ENCODE results near the gene PLCB4. TPM values are rescaled to one million over a fixed set of nuclear protein-coding genes. Genes with fewer than 3 reads are reported as not detected.

Gene PLCB4
- total RNA-seq, 1 experiment from 2014 or later, result 10.1 TPM

DNA sequence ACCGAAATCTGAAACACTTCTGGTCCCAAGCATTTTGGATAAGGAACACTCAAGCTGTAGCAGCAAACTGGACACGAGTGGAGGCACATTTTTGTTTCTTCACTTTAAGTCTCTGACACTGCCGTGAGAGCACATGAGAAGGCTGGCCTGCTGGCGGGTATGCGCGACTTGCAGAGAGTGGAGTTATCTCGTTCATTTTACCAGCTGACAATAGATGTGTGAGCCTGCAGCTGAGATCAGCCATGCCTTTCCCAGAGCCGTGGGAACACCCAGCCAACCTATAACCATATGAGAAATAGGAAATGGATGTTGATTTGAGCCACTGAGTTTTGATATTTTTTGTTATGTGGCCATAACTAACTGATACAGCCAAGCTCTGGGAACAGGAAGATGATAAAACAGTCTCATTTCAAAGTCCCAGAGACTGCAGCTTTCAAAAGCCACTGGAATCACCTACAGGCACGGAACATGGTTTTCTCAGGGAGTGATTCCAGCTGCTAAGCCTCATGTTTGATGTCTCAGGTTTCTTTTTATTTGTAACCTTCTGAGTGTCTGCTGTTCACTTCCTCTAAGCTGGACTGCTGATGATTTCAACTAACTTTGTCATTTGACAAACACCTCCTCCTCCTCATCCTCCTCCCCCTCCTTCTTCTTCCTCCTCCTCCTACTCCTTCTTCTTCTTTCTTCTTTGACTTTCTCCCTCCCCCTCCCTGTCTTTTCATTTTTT is 416.9 kb downstream of the PLCB4 start:
- WGBS (ENCODE audit: extremely low coverage, insufficient read length, low lambda C conversion rate), result no CpG with 5 or more reads among the region's 9 CpGs
- Histone ChIP-seq H3K14ac (ENCODE audit: insufficient read depth, low read length) (no peak overlapping the region), H4K91ac (ENCODE audit: insufficient read length, low read depth, low read length) (no peak overlapping the region), H2AFZ (ENCODE audit: low read length) (no peak overlapping the region), H3K4ac (ENCODE audit: low read depth, low read length) (no peak overlapping the region), H3K23me2 (ENCODE audit: insufficient read length, low read depth, low read length, poor library complexity, severe bottlenecking) (no peaks in the 10 kb centered on the region), H3K56ac (ENCODE audit: insufficient read length, low read depth, low read length) (no peak overlapping the region), H3K4me2 (ENCODE audit: insufficient read depth, insufficient read length, low read length) (no peak overlapping the region), H2BK5ac (ENCODE audit: insufficient read length, low read length) (no peak overlapping the region), H2BK15ac (ENCODE audit: low read depth, low read length) (no peak overlapping the region), H3K23ac (ENCODE audit: insufficient read length, low read depth, low read length) (no peak overlapping the region), H2BK12ac (ENCODE audit: insufficient read length, low read depth, low read length) (no peak overlapping the region), H3K9me3 (ENCODE audit: control insufficient read depth, low read depth, low read length) (no peaks in the 10 kb centered on the region), H4K5ac (ENCODE audit: insufficient read length, low read depth, low read length) (no peak overlapping the region), H3K79me1 (ENCODE audit: insufficient read depth, low read depth, low read length, poor library complexity, severe bottlenecking) (no peaks in the 10 kb centered on the region), H2BK120ac (ENCODE audit: low read depth, low read length, poor library complexity, severe bottlenecking) (no peak overlapping the region), H4K20me1 (ENCODE audit: control insufficient read depth, insufficient read depth, insufficient read length) (no peaks in the 10 kb centered on the region), H2AK5ac (ENCODE audit: insufficient read length, low read length) (no peak overlapping the region), H3K18ac (ENCODE audit: insufficient read length, low read depth, low read length) (no peak overlapping the region), H3K27me3 (ENCODE audit: insufficient read depth, low read length) (no peaks in the 10 kb centered on the region), H3K79me2 (ENCODE audit: insufficient read depth, low read length) (no peaks in the 10 kb centered on the region), H4K8ac (replicated peaks; ENCODE audit: insufficient read length, low read depth, low read length) (no peak overlapping the region), H3K9ac (ENCODE audit: extremely low read depth, insufficient read length, low read length) (no peak overlapping the region), H2BK20ac (ENCODE audit: low read depth, low read length, poor library complexity, severe bottlenecking) (no peak overlapping the region), H3K27ac (ENCODE audit: insufficient read length, low read depth, low read length) (no peak overlapping the region), H3T11ph (ENCODE audit: low read length) (no peak overlapping the region), H3K4me1 (ENCODE audit: insufficient read depth, low read length) (no peaks in the 10 kb centered on the region)
- DNase-seq, result no peak
- no peaks in the 10 kb centered on the region for H3K9me3 Mint-ChIP-seq
- H3K4me1 Mint-ChIP-seq, result no peaks in the 10 kb centered on the region
- H3K36me3 Mint-ChIP-seq (ENCODE audit: insufficient read depth in 1 of 3, low read depth in 3 of 3), result no peaks in the 10 kb centered on the region
- TF ChIP-seq, protein P1, sequence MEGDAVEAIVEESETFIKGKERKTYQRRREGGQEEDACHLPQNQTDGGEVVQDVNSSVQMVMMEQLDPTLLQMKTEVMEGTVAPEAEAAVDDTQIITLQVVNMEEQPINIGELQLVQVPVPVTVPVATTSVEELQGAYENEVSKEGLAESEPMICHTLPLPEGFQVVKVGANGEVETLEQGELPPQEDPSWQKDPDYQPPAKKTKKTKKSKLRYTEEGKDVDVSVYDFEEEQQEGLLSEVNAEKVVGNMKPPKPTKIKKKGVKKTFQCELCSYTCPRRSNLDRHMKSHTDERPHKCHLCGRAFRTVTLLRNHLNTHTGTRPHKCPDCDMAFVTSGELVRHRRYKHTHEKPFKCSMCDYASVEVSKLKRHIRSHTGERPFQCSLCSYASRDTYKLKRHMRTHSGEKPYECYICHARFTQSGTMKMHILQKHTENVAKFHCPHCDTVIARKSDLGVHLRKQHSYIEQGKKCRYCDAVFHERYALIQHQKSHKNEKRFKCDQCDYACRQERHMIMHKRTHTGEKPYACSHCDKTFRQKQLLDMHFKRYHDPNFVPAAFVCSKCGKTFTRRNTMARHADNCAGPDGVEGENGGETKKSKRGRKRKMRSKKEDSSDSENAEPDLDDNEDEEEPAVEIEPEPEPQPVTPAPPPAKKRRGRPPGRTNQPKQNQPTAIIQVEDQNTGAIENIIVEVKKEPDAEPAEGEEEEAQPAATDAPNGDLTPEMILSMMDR (conservative IDR thresholded peaks at IDR 0.05), result no peak
- H3K4me3 Mint-ChIP-seq, result no peak overlapping the region
- H3K27ac Mint-ChIP-seq, result no peak overlapping the region; a peak in 1 of 7 replicates
- H3K27me3 Mint-ChIP-seq (ENCODE audit: low read depth), result peaks cover 4% of the 10 kb centered on the region; the same call in 1 of the 2 replicates
